GM10266 (cell line): Measurements from ENCODE around the gene HSF2BP.

Experiments
- DNase-seq: peaks from one replicate; pipeline ENCODE4 v3.0.0; 2012; ENCODE audit errors: extremely low spot score
- CTCF ChIP-seq: IDR thresholded peaks from 2 replicates; pipeline ENCODE4 v1.5.1; 2012; ENCODE audit warnings: mild to moderate bottlenecking, low read depth; ENCODE audit not compliant: control insufficient read depth, insufficient read depth; ENCODE audit errors: missing control alignments

HSF2BP gene

DNA sequence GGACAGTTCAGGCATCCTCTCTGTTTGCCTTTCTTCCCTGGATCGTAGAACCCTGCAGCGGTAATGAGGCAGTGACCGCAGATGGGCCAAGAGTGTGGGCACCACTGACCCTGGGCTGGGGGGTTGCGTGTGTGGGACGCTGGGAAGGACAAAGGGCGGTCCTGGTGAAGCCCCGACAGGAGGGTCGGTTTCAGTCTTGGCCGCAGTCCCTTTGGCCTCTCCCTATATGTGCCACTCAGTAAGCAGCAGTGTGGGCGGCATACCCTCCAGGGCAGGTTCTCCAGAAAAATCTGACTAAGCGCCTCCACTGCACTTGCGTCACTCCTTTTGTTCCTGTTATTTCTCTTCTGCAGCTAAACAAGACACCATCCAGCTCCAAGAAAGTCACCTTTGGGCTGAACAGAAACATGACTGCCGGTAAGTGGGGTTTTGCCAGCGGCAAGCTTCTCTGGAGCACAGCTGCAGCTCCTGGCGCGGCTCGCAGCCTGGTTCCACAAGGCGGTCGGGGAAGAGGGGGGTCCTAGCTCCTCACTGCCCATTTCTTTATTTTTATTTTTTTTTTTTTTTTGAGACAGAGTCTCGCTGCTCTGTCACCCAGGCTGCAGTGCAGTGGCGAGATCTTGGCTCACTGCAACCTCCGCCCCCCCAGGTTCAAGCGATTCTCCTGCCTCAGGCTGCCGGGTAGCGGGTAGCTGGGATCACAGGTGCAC, 32.0 kb upstream of the HSF2BP start:
- DNase-seq = no peak
- no peak for TF ChIP-seq CTCF

DNA sequence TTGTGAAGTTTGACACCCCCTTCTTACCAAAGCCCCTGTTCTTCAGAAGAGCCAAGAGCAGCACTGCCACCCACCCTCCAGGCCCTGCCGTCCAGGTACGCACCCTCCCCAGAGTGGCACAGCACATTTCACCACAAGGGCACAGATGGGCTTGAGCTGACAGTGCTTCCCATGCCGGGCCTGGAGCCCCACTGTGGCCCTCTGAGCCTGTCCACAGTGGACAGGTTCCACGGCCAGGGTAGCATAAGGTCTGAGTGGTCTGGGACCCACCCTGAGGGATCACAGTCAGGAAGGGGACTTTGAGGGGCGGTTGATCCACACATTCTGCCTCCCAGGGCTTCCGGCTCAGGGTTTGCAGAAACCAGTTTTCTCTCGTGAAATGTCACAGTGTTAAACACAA, 31.1 kb upstream of the HSF2BP start:
- DNase-seq = no peak
- TF ChIP-seq CTCF = no peak

GRCh38 chr21:43689556-43690337, 30.5 kb upstream of the HSF2BP start:
- no peak for DNase-seq
- no peak for TF ChIP-seq CTCF

GRCh38 chr21:43688906-43689305, 29.6 kb upstream of the HSF2BP start:
- no peak for DNase-seq
- no peak for TF ChIP-seq CTCF

- no peak for DNase-seq
- TF ChIP-seq CTCF = no peak
Measured at GRCh38 chr21:43687566-43688399, 28.5 kb upstream of the HSF2BP start.

DNA sequence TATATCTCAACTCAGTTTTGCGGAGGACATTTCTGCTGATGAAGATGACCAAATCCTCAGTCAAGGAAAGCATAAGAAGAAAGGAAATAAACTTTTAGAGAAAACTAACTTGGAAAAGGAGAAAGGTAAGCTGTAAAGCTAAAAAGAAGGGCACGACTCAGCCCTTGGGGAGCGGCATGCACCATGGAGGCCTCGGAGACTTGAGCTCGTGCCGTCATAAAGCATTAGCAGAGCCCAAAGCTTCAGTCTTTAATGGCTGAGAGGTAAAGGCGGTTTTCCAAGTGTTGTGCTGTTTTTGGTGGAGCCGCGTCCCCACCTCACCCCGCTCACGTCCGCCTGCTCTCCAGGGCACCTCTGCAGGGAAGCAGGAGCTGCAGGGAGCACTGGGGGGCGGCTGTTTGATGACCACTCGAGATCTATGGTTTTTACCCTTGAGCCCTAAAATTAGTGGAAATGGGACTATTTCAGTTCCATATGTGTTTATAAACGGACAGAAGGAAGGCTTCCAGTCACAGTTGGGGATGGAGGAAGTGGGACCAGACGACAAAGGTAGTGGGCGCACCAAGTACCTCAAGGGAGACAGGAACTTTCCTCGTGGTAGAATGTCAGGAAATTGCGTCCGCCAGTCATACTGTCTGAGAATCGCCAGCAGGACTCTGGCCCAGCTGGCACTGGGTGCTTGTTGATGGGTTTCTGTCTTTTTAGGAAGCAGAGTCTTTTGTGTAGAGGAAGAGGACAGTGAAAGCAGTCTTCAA, 27.7 kb upstream of the HSF2BP start:
- no peak for TF ChIP-seq CTCF
- DNase-seq = no peak
